Stimulated activated effector memory CD8-positive, alpha-beta T cell treated with anti-CD3 and anti-CD28 coated beads, Interleukin-12 subunit alpha, Interleukin-12 subunit beta, amount 100 ng/mL, for 72 hours (primary cell): Measurements from ENCODE around the gene PDZRN3.
A peak's percentile ranks its signal among the peaks of the same experiment; 100 is the strongest.

Experiments
- ATAC-seq: fragments of 150-1000 bp; cut with Tn5 transposase; 2 replicates; pipeline ENCODE4 v1.10.0; 2021
- DNase-seq, 2 donors: peaks; one replicate each; pipeline ENCODE4 v3.0.0; 2021 to 2022; ENCODE audit warnings: low spot score in 2 of 2
- H3K27ac Mint-ChIP-seq: one replicate; pipeline ENCODE4 v1.8.0; 2022; ENCODE audit warnings: mild to moderate bottlenecking, mixed read lengths
- H3K36me3 Mint-ChIP-seq: one replicate; pipeline ENCODE4 v1.8.0; 2022; ENCODE audit warnings: mild to moderate bottlenecking, mixed read lengths
- H3K4me1 Mint-ChIP-seq: one replicate; pipeline ENCODE4 v1.8.0; 2022; ENCODE audit warnings: mixed read lengths
- H3K4me3 Mint-ChIP-seq: one replicate; pipeline ENCODE4 v1.8.0; 2022; ENCODE audit warnings: mild to moderate bottlenecking, mixed read lengths
- H3K9me3 Mint-ChIP-seq: one replicate; pipeline ENCODE4 v1.8.0; 2022; ENCODE audit warnings: mixed read lengths

Gene PDZRN3

GRCh38 chr3:73509816-73510215 is 114.9 kb downstream of the PDZRN3 start:
- no peaks in the 10 kb centered on the region for H3K36me3 Mint-ChIP-seq
- H3K9me3 Mint-ChIP-seq, result no peaks in the 10 kb centered on the region
- DNase-seq (no peak), ATAC-seq (no peak)
- H3K27ac Mint-ChIP-seq, result no peak overlapping the region
- H3K4me1 Mint-ChIP-seq, result no peaks in the 10 kb centered on the region
- no peak overlapping the region for H3K4me3 Mint-ChIP-seq

- Mint-ChIP-seq H3K4me1 (no peaks in the 10 kb centered on the region), H3K36me3 (no peaks in the 10 kb centered on the region), H3K9me3 (no peaks in the 10 kb centered on the region), H3K4me3 (no peak overlapping the region), H3K27ac (no peak overlapping the region)
- no peak for ATAC-seq
- no peak for DNase-seq
These were observed 115.7 kb downstream of the PDZRN3 start for GRCh38 chr3:73509066-73509465.

- Mint-ChIP-seq H3K27ac (no peak overlapping the region), H3K4me1 (no peaks in the 10 kb centered on the region), H3K4me3 (no peak overlapping the region), H3K36me3 (no peaks in the 10 kb centered on the region), H3K9me3 (no peaks in the 10 kb centered on the region)
- no peak for ATAC-seq
- no peak for DNase-seq
These were observed 116.3 kb downstream of the PDZRN3 start for GRCh38 chr3:73508330-73508954.

- ATAC-seq (no peak), DNase-seq (no peak)
- H3K36me3 Mint-ChIP-seq, result no peaks in the 10 kb centered on the region
- no peak overlapping the region for H3K27ac Mint-ChIP-seq
- H3K4me1 Mint-ChIP-seq, result no peaks in the 10 kb centered on the region
- H3K9me3 Mint-ChIP-seq, result no peaks in the 10 kb centered on the region
- H3K4me3 Mint-ChIP-seq, result no peak overlapping the region
These were observed 119.9 kb downstream of the PDZRN3 start for GRCh38 chr3:73504852-73505251.

GRCh38 chr3:73504239-73504638 is 120.5 kb downstream of the PDZRN3 start:
- Mint-ChIP-seq H3K4me1 (no peaks in the 10 kb centered on the region), H3K9me3 (no peaks in the 10 kb centered on the region), H3K27ac (no peak overlapping the region), H3K36me3 (no peaks in the 10 kb centered on the region), H3K4me3 (no peak overlapping the region)
- DNase-seq (no peak), ATAC-seq (no peak)

- Mint-ChIP-seq H3K9me3 (no peaks in the 10 kb centered on the region), H3K27ac (no peak overlapping the region), H3K4me3 (no peak overlapping the region), H3K4me1 (no peaks in the 10 kb centered on the region), H3K36me3 (no peaks in the 10 kb centered on the region)
- DNase-seq, result no peak
- no peak for ATAC-seq
These were observed 121.0 kb downstream of the PDZRN3 start for GRCh38 chr3:73503781-73504180.

GRCh38 chr3:73502609-73503583 is 121.8 kb downstream of the PDZRN3 start:
- no peaks in the 10 kb centered on the region for H3K9me3 Mint-ChIP-seq
- no peak overlapping the region for H3K4me3 Mint-ChIP-seq
- no peaks in the 10 kb centered on the region for H3K4me1 Mint-ChIP-seq
- H3K27ac Mint-ChIP-seq, result no peak overlapping the region
- no peaks in the 10 kb centered on the region for H3K36me3 Mint-ChIP-seq
- DNase-seq, result peak in 1 of 2 donors; percentile 51
- ATAC-seq, result no peak

GRCh38 chr3:73500321-73500720 is 124.4 kb downstream of the PDZRN3 start:
- no peak overlapping the region for H3K27ac Mint-ChIP-seq
- DNase-seq (no peak), ATAC-seq (no peak)
- H3K9me3 Mint-ChIP-seq, result no peaks in the 10 kb centered on the region
- H3K36me3 Mint-ChIP-seq, result no peaks in the 10 kb centered on the region
- no peaks in the 10 kb centered on the region for H3K4me1 Mint-ChIP-seq
- H3K4me3 Mint-ChIP-seq, result no peak overlapping the region

- Mint-ChIP-seq H3K4me3 (no peak overlapping the region), H3K4me1 (no peaks in the 10 kb centered on the region), H3K27ac (no peak overlapping the region), H3K9me3 (no peaks in the 10 kb centered on the region), H3K36me3 (no peaks in the 10 kb centered on the region)
- DNase-seq (no peak), ATAC-seq (no peak)
These were observed 125.0 kb downstream of the PDZRN3 start for GRCh38 chr3:73499787-73500186.

GRCh38 chr3:73498764-73499622 is 125.7 kb downstream of the PDZRN3 start:
- no peak overlapping the region for H3K27ac Mint-ChIP-seq
- no peaks in the 10 kb centered on the region for H3K36me3 Mint-ChIP-seq
- ATAC-seq (peak; percentile 56), DNase-seq (no peak)
- H3K9me3 Mint-ChIP-seq, result no peaks in the 10 kb centered on the region
- no peak overlapping the region for H3K4me3 Mint-ChIP-seq
- H3K4me1 Mint-ChIP-seq, result no peaks in the 10 kb centered on the region

- Mint-ChIP-seq H3K27ac (no peak overlapping the region), H3K4me1 (no peaks in the 10 kb centered on the region), H3K4me3 (no peak overlapping the region), H3K9me3 (no peaks in the 10 kb centered on the region), H3K36me3 (no peaks in the 10 kb centered on the region)
- DNase-seq (no peak), ATAC-seq (no peak)
These were observed 126.9 kb downstream of the PDZRN3 start for GRCh38 chr3:73497646-73498406.

- DNase-seq (no peak), ATAC-seq (no peak)
- H3K27ac Mint-ChIP-seq, result no peak overlapping the region
- H3K36me3 Mint-ChIP-seq, result no peaks in the 10 kb centered on the region
- no peaks in the 10 kb centered on the region for H3K4me1 Mint-ChIP-seq
- no peak overlapping the region for H3K4me3 Mint-ChIP-seq
- no peaks in the 10 kb centered on the region for H3K9me3 Mint-ChIP-seq
These were observed 131.0 kb downstream of the PDZRN3 start for GRCh38 chr3:73493543-73494308.

- ATAC-seq (no peak), DNase-seq (no peak)
- no peaks in the 10 kb centered on the region for H3K4me1 Mint-ChIP-seq
- no peak overlapping the region for H3K4me3 Mint-ChIP-seq
- no peaks in the 10 kb centered on the region for H3K36me3 Mint-ChIP-seq
- H3K9me3 Mint-ChIP-seq, result no peaks in the 10 kb centered on the region
- no peak overlapping the region for H3K27ac Mint-ChIP-seq
These were observed 132.6 kb downstream of the PDZRN3 start for GRCh38 chr3:73492186-73492585.

GRCh38 chr3:73491287-73491662 is 133.5 kb downstream of the PDZRN3 start:
- no peaks in the 10 kb centered on the region for H3K9me3 Mint-ChIP-seq
- H3K4me3 Mint-ChIP-seq, result no peak overlapping the region
- ATAC-seq (no peak), DNase-seq (no peak)
- H3K36me3 Mint-ChIP-seq, result no peaks in the 10 kb centered on the region
- no peaks in the 10 kb centered on the region for H3K4me1 Mint-ChIP-seq
- H3K27ac Mint-ChIP-seq, result no peak overlapping the region
